ENCODE results near the gene PPM1E.

GRCh38 chr17:58779446-58779845 lies 23.8 kb downstream of the PPM1E start:
- TF ChIP-seq CTCF (conservative IDR thresholded peaks at IDR 0.05; ENCODE audit: low read length) = no peak
- no peak for TF ChIP-seq EZH2phosphoT487 (IDR thresholded peaks at IDR 0.05; ENCODE audit: borderline replicate concordance)

All from Loucy (cell line).